Stomach (tissue), 4 donors: ENCODE data around the gene ARHGEF10L.

ENCODE experiments used
- CTCF ChIP-seq, 7 experiments: fragments of 450-650 bp in 4 of 7; fragments of 200-600 bp in 3 of 7; sonication (generic) in 3 of 7; IDR thresholded peaks; one replicate each; pipeline ENCODE4 v1.5.1; 2016 to 2019; ENCODE audit warnings: antibody characterized with exemption in 7 of 7, control low read depth in 2 of 7, mild to moderate bottlenecking in 1 of 7
- POLR2A ChIP-seq, 4 donors: fragments of 450-650 bp; IDR thresholded peaks; one replicate each; pipeline ENCODE4 v1.6.1; 2016; ENCODE audit warnings: antibody characterized with exemption in 4 of 4, control low read depth in 2 of 4, mild to moderate bottlenecking in 1 of 4, moderate library complexity in 1 of 4
- POLR2AphosphoS5 ChIP-seq, 3 donors: sonication (generic); formaldehyde crosslinking; IDR thresholded peaks; one replicate each; pipeline ENCODE4 v1.6.1; 2016; ENCODE audit warnings: antibody characterized with exemption in 3 of 3

DNA sequence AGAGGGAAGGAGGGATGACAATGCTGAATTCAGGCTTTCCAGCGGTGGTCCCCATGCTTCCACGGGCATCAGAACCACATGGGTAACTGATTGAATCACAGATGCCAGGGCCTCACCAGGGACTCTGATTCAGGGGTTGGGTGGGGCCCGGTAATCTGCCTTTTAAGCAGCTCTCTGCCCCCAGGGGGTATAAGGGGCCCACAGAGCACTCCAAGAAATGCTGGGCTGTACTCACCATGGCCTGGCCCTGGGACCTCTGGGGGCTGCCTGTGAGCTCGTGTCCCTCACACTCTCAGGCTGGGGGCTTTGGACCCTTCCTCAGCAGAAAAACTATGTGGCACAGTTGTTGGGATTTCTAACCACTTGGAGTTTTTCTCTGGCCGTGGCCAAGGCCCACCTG lies 70.6 kb downstream of the ARHGEF10L start:
- TF ChIP-seq CTCF (IDR thresholded peaks at IDR 0.05) (no peak), POLR2A (IDR thresholded peaks at IDR 0.05) (no peak), POLR2AphosphoS5 (IDR thresholded peaks at IDR 0.05) (no peak)
